ENCODE results near the gene MMP19.

DNA sequence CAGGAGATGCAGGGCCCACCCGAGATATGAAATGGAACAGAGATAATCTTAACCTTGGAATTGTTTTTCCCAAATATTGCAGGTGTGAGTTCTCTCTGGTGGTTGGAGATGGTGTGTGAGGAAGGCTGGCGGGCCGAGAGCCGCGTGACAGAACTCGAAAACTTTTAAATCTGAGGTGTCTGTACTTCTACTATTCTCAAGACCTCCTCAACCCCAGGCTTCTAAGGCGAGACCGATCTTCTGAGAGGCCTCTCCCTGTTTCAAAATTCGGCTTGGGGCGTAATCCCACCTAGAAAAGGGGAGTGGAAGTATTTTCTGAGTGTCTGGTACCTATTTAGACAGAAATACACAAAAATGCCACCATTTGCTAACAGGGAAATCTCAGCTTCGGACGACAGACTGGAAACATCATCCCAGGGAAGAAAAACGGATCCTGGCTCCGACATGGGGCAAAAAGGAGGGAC is 25.8 kb downstream of the MMP19 start:
- TF ChIP-seq FOSL1 (IDR thresholded peaks at IDR 0.05; ENCODE audit: low read depth), result no peak
- TF ChIP-seq POLR2A (IDR thresholded peaks at IDR 0.05; ENCODE audit: borderline replicate concordance, extremely low read depth, insufficient read depth, insufficient read length), result no peak
- TF ChIP-seq, protein P1, sequence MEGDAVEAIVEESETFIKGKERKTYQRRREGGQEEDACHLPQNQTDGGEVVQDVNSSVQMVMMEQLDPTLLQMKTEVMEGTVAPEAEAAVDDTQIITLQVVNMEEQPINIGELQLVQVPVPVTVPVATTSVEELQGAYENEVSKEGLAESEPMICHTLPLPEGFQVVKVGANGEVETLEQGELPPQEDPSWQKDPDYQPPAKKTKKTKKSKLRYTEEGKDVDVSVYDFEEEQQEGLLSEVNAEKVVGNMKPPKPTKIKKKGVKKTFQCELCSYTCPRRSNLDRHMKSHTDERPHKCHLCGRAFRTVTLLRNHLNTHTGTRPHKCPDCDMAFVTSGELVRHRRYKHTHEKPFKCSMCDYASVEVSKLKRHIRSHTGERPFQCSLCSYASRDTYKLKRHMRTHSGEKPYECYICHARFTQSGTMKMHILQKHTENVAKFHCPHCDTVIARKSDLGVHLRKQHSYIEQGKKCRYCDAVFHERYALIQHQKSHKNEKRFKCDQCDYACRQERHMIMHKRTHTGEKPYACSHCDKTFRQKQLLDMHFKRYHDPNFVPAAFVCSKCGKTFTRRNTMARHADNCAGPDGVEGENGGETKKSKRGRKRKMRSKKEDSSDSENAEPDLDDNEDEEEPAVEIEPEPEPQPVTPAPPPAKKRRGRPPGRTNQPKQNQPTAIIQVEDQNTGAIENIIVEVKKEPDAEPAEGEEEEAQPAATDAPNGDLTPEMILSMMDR (IDR thresholded peaks at IDR 0.05 in 2 of 3, conservative IDR thresholded peaks at IDR 0.05 in 1 of 3; ENCODE audit: borderline replicate concordance in 1 of 3, insufficient read depth in 1 of 3, low read depth in 2 of 3, low read length in 2 of 3), result no peak
- TF ChIP-seq SP1 (IDR thresholded peaks at IDR 0.05; ENCODE audit: low read depth), result no peak
- no peak for TF ChIP-seq TCF7L2 (IDR thresholded peaks at IDR 0.05; ENCODE audit: borderline replicate concordance, extremely low read depth, insufficient read depth, insufficient read length)
- no peak; the same call in 1 of the 2 replicates for TF ChIP-seq SIN3A (IDR thresholded peaks at IDR 0.05; ENCODE audit: low read depth)
- TF ChIP-seq EZH2 (IDR thresholded peaks at IDR 0.05), result no peak
- no peak for TF ChIP-seq CBX3 (IDR thresholded peaks at IDR 0.05; ENCODE audit: low read depth)
- TF ChIP-seq POLR2AphosphoS5 (IDR thresholded peaks at IDR 0.05; ENCODE audit: low read depth, low read length), result no peak
- TF ChIP-seq YY1 (IDR thresholded peaks at IDR 0.05; ENCODE audit: extremely low read depth, insufficient replicate concordance, low read depth, low read length), result no peak
- TF ChIP-seq ELF1 (IDR thresholded peaks at IDR 0.05; ENCODE audit: borderline replicate concordance, low read depth), result no peak
- TF ChIP-seq RAD21 (IDR thresholded peaks at IDR 0.05; ENCODE audit: low read depth), result no peak
- no peak for TF ChIP-seq EZH2phosphoT487 (IDR thresholded peaks at IDR 0.05; ENCODE audit: borderline replicate concordance)
